ENCODE measurements around the gene EMCN. TPM values are rescaled to one million over a fixed set of nuclear protein-coding genes. Genes with fewer than 3 reads are reported as not detected.

The EMCN gene
- total RNA-seq, 1 experiment from 2014 or later = not detected

- H3K9ac ChIP-seq (ENCODE audit: extremely low read depth, insufficient read length, low read length) = no peak overlapping the region
- no peaks in the 10 kb centered on the region for H3K79me1 ChIP-seq (ENCODE audit: insufficient read depth, low read depth, low read length, poor library complexity, severe bottlenecking)
- H2BK5ac ChIP-seq (ENCODE audit: insufficient read length, low read length) = no peak overlapping the region
- H3K27ac ChIP-seq (ENCODE audit: insufficient read length, low read depth, low read length) = no peak overlapping the region
- H3K23ac ChIP-seq (ENCODE audit: insufficient read length, low read depth, low read length) = no peak overlapping the region
- H2BK12ac ChIP-seq (ENCODE audit: insufficient read length, low read depth, low read length) = no peak overlapping the region
- no peak overlapping the region for H3K56ac ChIP-seq (ENCODE audit: insufficient read length, low read depth, low read length)
- Mint-ChIP-seq H3K27ac (no peak overlapping the region), H3K4me1 (no peaks in the 10 kb centered on the region), H3K36me3 (ENCODE audit: insufficient read depth in 1 of 3, low read depth in 3 of 3) (peaks cover 3 to 20% (median 8%) of the 10 kb centered on the region in 3 experiments; a peak in 6 of 7 replicates), H3K27me3 (ENCODE audit: low read depth) (no peaks in the 10 kb centered on the region), H3K9me3 (peaks cover 12 to 25% of the 10 kb centered on the region in 2 experiments; a peak in 4 of 5 replicates), H3K4me3 (no peak overlapping the region)
- no peak overlapping the region for H4K5ac ChIP-seq (ENCODE audit: insufficient read length, low read depth, low read length)
- no peak overlapping the region for H3K18ac ChIP-seq (ENCODE audit: insufficient read length, low read depth, low read length)
- H3K79me2 ChIP-seq (ENCODE audit: insufficient read depth, low read length) = no peaks in the 10 kb centered on the region
- TF ChIP-seq, protein P1, sequence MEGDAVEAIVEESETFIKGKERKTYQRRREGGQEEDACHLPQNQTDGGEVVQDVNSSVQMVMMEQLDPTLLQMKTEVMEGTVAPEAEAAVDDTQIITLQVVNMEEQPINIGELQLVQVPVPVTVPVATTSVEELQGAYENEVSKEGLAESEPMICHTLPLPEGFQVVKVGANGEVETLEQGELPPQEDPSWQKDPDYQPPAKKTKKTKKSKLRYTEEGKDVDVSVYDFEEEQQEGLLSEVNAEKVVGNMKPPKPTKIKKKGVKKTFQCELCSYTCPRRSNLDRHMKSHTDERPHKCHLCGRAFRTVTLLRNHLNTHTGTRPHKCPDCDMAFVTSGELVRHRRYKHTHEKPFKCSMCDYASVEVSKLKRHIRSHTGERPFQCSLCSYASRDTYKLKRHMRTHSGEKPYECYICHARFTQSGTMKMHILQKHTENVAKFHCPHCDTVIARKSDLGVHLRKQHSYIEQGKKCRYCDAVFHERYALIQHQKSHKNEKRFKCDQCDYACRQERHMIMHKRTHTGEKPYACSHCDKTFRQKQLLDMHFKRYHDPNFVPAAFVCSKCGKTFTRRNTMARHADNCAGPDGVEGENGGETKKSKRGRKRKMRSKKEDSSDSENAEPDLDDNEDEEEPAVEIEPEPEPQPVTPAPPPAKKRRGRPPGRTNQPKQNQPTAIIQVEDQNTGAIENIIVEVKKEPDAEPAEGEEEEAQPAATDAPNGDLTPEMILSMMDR (conservative IDR thresholded peaks at IDR 0.05) = no peak
- no peaks in the 10 kb centered on the region for H3K27me3 ChIP-seq (ENCODE audit: insufficient read depth, low read length)
- no peaks in the 10 kb centered on the region for H3K4me1 ChIP-seq (ENCODE audit: insufficient read depth, low read length)
- H2BK20ac ChIP-seq (ENCODE audit: low read depth, low read length, poor library complexity, severe bottlenecking) = no peak overlapping the region
- H3K14ac ChIP-seq (ENCODE audit: insufficient read depth, low read length) = no peak overlapping the region
- no peaks in the 10 kb centered on the region for H4K20me1 ChIP-seq (ENCODE audit: control insufficient read depth, insufficient read depth, insufficient read length)
- no peak overlapping the region for H4K91ac ChIP-seq (ENCODE audit: insufficient read length, low read depth, low read length)
- H3K23me2 ChIP-seq (ENCODE audit: insufficient read length, low read depth, low read length, poor library complexity, severe bottlenecking) = no peaks in the 10 kb centered on the region
- no peak overlapping the region for H2AFZ ChIP-seq (ENCODE audit: low read length)
- H3T11ph ChIP-seq (ENCODE audit: low read length) = no peak overlapping the region
- no peak for DNase-seq
- H2BK15ac ChIP-seq (ENCODE audit: low read depth, low read length) = no peak overlapping the region
- H2BK120ac ChIP-seq (ENCODE audit: low read depth, low read length, poor library complexity, severe bottlenecking) = no peak overlapping the region
- no peak overlapping the region for H4K8ac ChIP-seq (replicated peaks; ENCODE audit: insufficient read length, low read depth, low read length)
- H3K4ac ChIP-seq (ENCODE audit: low read depth, low read length) = no peak overlapping the region
- no CpG with 5 or more reads among the region's 1 CpG for WGBS (ENCODE audit: extremely low coverage, insufficient read length, low lambda C conversion rate)
- no peak overlapping the region for H3K4me2 ChIP-seq (ENCODE audit: insufficient read depth, insufficient read length, low read length)
- no peak overlapping the region for H2AK5ac ChIP-seq (ENCODE audit: insufficient read length, low read length)
- no peaks in the 10 kb centered on the region for H3K9me3 ChIP-seq (ENCODE audit: control insufficient read depth, low read depth, low read length)
These were observed 157.6 kb downstream of the EMCN start for GRCh38 chr4:100360211-100360610.

Data from H9 (cell line).